HG02798 (cell line): ENCODE measurements around the gene AMPD2.
"Not testable (repeated sequence)": the region's sequence is repeated elsewhere in the genome, so short reads cannot be mapped to it uniquely, and the experiment has no call there.

ENCODE experiments used
- ATAC-seq: cut with Tn5 transposase; IDR thresholded peaks from one replicate; pipeline ENCODE4 v1.9.1; 2021; ENCODE audit warnings: mild to moderate bottlenecking; ENCODE audit not compliant: unreplicated experiment, poor library complexity

Gene AMPD2

DNA sequence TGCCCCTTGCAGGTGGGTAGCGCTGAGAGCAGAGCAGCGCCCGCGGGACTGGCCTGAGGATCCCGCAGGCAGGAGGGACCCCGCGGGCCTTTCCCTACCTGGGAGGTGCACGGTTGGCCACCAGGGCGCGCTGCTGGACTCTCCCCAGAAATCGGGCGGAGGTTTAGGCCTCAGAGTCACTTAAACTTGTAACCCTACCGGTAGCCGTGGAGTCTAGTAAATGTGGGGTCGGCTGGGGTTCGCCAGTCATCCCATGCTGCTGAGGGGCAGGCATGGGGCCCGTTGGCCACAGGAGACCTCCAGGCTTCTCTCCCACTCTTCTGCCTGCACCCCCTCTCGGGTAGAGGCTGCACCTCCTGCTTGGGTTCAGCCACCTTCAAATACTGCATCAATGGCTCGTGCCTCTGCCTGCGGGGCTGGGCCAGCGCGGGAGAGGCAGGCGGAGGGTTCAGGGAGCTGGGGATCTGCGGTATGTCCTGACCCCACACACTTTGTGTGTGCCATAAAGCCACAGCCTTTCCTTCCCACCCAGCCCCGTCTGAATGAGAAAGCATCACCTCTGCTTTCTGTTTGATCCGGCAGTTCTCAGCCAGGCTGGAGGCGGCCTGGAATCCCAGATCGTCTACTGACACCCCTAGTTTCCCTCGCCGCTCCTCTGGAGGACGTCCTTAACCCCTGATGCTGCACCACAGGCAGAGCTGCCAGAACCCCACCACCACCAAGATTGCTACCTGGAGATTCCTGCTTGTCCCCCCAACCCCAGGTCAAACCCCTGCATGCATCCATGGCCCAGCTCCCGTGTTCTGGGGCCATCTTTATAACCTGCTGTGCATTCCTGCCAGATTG lies 24.0 kb downstream of the AMPD2 start:
- peak; percentile 80 for ATAC-seq

DNA sequence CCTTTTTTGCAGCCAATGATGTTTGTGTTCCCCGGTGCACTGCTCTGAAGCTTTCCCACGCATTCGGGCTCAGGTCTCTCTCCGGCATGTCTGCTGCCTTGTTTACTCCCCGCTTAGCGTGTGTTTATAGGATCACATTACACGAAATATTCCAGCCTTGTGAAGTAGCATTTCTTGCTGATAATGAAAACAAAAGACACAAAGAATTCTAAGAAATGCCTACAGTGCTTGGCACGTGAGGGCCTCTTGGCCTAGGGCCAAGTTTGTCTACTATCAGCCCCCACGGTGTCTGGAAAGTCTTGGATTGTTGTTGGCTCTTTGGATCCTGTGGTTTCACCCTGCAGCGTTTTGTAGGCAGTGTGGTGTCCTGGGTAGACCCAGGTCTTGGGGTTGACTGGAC lies 25.0 kb downstream of the AMPD2 start:
- ATAC-seq: no peak

DNA sequence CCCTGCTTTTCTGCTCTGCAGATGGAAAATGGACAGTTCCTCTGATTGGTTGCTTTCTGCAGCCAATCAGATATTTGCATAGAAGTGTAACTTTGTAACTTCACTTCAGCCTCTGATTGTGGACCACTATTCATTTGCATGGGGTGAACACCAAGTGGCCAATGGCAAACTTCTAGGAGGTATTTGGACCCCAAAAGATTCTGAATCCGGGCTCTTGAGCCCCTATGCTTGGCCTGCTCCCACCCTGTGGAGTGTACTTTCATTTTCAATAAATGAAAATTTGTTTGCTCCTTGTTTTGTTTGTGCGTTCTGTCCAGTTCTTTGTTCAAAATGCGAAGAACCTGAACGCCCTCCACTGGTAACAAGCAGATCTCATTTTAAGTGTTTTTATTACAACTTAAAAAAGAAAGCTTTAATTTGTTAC lies 29.9 kb downstream of the AMPD2 start:
- no peak for ATAC-seq

DNA sequence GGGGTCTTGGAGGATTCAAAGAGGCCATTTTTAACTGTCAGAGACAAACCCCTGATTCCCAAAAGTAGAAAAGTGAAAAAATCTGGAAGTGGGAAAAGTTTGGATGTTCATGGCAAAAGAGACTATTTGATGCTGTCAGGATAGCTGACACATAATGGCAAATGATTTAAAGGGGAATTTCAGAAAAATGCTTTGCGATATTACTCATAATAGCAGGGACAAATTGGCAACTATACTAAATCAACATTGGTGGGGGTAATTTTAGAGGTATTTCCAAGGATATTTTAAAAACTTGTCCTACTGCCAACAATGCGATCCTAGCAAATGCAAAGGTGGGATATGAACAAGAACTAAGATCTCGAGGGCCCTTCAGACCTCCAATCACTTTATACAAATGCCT lies 31.0 kb downstream of the AMPD2 start:
- ATAC-seq: no peak

DNA sequence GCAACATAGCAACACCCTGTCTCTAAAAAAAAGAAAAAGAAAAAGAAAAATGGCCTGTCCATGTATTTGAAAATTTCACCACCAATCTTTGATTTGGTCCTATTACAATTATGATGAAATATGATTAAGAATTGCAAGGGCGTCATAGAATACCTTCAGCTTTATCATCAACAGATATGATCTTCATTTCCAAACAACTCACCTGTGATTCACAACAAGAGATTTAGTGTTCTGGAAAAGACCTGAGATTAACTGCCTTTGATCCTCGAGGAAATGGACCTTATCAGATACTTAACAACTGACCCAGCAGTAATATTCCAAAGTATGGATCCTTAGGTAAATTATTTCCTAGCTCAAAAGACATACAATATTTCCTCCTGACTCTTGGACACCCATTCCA lies 32.8 kb downstream of the AMPD2 start:
- ATAC-seq: no peak

DNA sequence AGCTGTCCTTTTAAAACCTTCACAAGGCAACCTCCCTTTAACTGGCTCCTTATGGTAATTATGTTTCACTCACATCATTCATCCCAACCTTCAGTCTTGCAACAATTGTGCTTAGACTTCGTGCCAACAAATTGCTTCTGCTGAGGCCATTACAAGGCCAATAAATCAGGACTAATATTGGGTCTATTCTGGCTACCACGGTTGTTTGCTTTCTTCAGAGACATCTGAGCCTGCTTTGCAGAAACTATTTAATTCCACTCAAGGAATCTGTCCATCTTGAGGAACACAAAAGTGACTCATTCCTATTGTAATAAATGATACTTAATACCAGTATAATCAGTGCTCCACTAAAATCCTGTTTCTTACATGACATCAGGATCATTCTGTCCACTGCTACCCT lies 33.7 kb downstream of the AMPD2 start:
- no peak for ATAC-seq

DNA sequence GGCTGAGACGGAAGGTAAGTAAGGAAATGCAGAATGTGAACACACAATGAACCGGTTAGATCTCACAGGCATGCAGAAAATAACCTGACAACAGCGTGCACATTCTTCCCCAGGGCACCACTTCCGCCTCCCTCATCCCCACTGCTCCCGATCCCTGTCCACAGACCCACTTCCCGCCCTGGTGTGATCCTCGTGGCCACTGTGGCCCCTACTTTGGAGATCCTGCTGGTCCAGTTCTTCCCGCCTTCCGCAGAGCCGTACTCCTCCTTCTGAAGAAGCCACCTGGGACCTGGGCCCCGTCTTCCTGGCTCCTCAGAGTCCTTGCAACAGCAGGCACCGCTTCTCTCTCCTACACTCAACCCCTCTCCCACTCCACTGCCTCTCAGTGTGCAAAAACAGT lies 34.9 kb downstream of the AMPD2 start:
- ATAC-seq: no peak

DNA sequence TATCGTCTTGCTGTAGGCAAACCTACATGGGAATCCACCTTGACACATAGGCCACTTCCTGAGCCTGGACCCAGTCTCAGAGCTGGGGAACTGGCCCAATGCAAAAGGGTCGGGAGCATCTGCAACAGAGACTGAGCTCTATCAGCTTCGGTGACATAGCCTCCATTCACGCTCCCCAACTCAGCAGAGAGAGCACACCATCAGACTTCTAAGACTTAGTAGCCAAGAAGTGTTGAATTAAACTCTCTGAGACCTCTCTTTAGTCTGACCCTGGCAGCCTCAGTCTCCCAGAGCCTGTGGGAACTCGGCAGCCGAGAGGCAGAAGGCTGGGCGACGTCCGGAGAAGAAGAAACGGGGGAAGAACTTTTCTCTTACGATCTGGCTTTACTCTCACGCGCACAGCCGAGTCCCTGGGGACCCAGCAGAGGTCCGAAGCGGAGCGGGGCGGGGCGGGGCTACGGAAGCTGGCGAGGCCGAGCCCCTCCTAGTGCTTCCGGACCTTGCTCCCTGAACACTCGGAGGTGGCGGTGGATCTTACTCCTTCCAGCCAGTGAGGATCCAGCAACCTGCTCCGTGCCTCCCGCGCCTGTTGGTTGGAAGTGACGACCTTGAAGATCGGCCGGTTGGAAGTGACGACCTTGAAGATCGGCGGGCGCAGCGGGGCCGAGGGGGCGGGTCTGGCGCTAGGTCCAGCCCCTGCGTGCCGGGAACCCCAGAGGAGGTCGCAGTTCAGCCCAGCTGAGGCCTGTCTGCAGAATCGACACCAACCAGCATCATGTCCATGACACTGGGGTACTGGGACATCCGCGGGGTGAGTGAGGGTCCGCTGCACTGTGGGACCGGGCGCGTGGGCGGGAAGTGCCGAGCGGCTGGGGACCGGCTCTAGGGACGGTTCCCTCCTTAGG lies 36.2 kb downstream of the AMPD2 start, which contains the start of gene GSTM4:
Gene GSTM4 (plus strand): TSS at position 485 of the 905 bp plus-strand sequence. CDS start 291 bp downstream, at position 776.
- ATAC-seq: peak; percentile 89

DNA sequence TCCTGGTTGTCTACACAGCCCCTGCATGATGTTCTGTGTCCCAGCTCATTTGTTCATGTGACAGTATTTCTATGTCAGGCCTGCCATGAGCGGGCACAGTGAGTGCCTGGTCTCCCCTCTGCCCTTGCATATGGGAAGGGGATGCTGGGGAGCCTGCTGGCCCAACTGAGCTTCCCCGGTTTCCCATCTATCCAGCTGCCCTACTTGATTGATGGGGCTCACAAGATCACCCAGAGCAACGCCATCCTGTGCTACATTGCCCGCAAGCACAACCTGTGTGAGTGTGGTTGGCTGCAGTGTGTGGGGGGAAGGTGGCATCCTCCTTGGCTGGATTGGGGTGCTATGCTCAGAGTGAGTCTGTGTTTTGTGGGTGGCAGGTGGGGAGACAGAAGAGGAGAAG lies 37.8 kb downstream of the AMPD2 start:
- ATAC-seq: no peak

DNA sequence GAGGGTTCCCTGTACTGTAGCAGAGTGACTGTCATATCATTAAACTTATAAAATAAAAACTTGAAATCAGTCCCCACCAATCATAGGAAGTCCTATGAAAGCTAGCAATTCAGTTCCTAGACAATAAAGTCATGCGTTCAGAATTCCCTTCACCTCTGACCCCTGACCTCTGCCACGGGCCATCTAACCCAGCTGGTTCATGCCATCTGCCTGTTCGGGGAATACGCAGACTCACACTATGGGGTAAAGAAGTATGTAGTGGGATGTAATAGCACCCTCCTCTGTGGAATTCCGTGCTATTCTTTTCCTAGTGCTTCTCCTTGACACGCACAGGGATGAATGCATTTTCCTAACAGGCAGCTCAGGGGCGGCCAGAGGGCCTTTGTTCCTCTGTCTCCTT lies 38.3 kb downstream of the AMPD2 start:
- ATAC-seq: no peak

DNA sequence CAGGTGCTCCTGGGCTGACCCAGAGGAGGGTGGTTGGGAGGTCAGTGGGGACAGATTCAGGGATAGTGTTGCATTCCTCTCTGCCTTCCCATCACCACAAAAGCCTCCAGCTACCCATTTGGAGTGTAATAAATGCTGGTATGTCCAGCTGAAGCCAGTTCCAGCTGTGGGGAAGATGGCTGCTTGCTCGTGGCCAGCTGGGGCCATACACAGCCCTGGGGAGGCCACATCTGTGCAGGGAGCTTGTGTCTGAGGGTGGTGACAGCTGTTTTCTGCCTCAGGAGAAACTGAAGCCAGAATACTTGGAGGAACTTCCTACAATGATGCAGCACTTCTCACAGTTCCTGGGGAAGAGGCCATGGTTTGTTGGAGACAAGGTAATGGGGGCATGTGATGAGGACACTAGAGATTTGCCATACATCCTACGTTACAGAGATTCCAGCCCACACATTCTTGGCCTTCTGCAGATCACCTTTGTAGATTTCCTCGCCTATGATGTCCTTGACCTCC lies 39.0 kb downstream of the AMPD2 start:
- no peak for ATAC-seq

DNA sequence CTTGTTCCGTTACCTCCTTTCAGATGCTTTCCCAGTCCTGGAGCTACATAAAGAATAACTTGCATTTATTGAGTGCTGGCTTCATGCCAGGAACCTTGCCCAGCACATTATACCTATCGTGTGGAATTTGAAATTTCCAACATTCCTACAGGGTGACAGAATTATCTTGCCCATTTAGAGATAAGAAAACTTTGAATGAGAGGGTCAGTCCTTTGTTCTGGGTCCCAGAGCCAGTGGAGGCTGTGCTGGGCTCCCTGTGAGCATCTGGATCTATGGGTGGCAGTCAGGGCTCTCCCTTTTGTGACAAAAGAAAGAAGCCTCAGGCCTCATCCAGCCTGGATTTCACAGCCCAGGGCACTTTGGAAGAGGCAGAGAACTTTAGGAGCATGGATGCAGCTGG lies 39.5 kb downstream of the AMPD2 start:
- ATAC-seq: no peak

DNA sequence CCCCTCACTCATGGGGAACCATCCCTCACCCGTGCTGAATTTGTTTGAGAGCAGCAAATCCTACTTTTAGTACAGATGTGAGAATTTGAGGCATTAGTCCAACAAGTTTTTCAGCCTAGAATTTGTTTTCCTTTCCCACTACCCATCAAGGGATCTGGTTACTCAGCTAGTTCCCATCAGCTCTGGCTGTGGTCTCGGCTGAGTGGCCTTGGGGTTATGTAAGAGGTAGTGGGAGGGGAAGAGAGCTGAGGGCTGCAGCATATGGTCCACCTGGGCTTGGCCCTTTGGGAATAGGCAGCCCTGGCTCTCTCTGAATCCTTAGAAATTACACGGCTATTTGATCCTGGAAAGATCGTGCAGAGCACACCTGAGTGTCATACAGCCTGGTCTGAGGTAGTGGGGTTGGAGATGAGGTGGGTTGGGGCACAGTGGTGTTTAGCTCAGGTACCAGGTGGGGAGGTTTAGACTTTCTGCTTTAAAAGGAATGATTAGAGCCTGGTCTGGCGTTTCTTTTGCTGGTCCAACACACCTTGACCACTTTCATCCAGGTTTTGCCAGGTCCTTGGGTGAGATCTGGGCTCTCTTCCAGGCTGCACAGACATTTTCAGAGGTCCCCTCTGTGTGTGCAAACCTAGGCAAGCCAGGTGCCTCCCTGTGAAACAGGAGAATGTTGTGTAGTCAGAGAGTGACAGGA lies 40.5 kb downstream of the AMPD2 start:
- ATAC-seq: no peak

DNA sequence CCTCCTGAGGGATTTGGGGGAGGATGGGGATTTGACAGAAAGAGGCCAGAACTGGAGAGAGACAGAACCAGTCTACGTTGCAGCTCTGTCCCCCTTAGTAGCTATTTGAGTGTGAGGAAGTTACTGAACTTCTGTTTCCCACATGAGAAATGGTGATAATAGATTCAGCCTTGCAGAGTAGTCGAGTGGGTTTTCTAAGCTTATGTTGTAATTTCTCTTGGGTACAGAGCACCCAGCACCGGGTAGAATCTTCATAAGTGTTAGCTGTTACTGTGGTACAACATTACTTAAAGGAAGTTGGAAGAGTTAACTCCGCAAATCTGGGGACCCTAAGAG lies 41.0 kb downstream of the AMPD2 start:
- ATAC-seq: not testable (repeated sequence)

DNA sequence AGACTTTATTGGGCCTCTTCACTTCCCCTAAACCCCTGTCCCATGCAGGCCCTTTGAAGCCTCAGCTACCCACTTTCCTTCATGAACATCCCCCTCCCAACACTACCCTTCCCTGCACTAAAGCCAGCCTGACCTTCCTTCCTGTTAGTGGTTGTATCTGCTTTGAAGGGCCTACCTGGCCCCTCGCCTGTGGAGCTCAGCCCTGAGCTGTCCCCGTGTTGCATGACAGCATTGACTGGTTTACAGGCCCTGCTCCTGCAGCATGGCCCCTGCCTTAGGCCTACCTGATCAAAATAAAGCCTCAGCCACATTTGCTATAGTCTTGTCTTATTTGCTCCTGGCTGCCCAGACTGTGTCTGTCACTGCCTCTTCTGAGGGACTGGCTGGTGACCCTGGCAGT lies 41.8 kb downstream of the AMPD2 start:
- no peak for ATAC-seq

DNA sequence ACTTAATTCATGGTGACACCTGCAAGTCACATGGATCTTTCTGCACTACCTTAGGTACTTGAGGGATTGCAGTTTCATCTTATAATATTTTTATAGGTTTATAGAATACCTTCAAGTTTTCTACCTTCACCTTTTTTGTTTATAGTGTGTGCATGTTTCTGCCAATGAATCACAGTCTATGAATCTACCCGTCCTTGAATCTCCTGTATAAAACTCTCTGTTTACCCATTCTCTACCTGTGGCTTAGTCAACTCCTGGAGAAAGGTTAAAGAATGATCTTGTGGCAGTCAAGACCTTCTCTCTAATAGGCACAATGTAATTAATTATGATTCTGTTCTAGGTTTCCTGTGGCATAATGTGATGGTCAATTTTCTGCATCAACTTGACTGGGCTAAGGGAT lies 45.0 kb downstream of the AMPD2 start:
- ATAC-seq: no peak

DNA sequence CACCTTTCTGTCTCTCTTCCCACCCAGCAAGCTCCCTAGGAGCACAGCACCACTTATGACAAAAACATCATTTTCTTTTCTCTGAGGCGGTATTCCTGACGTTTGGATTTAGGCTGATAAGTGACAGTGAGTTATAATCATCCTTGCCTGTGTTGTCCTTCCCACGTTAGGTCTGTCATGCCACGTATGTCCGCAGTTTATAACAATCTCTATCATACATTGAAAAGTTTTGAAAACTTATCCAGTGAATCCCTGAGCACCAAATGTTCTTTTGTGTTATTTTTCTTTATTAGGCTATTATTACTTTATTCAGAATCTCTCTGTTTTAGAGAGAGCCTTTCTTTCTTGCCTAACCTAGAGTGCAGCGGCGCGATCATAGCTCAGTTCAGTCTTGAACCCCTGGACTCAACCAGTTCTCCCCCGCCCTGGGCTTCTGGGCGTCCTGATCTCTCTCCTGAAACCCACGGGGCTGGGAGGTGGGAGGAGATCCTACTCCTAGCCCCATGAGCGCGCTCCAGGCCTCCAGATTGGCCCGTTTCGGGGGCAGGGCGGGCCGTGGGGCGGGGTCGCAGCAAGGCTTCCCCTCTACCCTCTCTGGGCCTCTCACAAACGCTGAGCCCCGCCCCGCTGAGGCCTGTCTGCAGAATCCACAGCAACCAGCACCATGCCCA lies 48.0 kb downstream of the AMPD2 start, which contains the start of gene GSTM2:
Gene GSTM2 (plus strand): TSS at position 606 of the 671 bp plus-strand sequence. CDS start 59 bp downstream, at position 665.
- ATAC-seq: peak; percentile 96

DNA sequence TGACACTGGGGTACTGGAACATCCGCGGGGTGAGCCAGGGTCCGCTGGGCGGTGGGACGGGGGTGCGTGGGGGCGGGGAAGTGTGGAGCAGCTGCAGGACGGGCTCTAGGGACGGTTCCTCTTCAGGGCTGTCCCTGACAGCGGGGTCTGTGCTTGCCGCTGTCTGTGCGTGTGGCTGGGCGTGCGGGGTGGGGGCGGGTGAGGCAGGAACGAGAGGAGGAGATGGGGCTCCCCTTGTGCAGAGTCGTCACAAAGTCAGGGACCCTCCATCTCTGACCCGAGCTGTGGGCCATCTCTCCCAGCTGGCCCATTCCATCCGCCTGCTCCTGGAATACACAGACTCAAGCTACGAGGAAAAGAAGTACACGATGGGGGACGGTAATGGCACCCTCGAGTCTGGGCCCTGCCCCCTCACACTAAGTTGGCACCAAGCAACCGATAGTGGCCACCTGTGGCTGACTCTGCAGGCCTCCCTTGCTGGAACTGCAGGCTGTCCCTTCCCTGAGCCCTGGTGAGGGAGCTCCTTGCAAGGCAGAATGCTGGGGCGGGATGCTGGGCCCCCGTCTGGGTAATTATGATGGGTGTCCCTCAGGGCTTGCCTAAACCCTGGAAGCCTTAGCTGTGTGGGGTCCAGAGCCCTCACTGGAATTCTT lies 48.6 kb downstream of the AMPD2 start:
- no peak for ATAC-seq

DNA sequence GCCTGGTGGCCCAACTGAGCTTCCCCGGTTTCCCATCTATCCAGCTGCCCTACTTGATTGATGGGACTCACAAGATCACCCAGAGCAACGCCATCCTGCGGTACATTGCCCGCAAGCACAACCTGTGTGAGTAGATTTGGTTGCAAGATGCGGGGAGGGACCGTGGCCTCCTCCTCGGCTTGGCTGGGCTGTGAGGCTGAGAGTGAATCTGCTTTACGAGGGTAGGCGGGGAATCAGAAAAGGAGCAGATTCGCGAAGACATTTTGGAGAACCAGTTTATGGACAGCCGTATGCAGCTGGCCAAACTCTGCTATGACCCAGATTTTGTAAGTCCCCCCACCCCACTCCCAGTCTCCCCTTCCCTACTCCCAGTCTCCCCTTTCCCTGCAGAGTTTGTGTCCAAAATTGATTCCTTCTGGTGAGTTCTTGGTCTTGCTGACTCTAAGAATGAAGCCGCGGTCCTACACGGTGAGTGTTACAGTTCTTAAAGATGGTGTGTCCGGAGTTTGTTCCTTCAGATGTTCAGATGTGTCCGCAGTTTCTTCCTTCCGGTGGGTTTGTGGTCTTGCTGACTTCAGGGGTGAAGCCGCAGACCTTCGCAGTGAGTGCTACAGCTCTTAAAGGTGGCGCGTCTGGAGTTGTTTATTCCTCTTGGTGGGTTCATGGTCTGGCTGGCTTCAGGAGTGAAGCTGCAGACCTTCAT lies 49.8 kb downstream of the AMPD2 start:
- no peak for ATAC-seq
